HCT116 (cell line): ENCODE data around the gene PLXNC1.

Experiments
- ATF3 ChIP-seq: IDR thresholded peaks from 2 replicates; pipeline ENCODE4 v1.6.1; 2012
- CTCF ChIP-seq, 3 experiments: fragments of 200-600 bp in 1 of 3; sonication (generic) in 1 of 3; IDR thresholded peaks in 2 of 3; conservative IDR thresholded peaks in 1 of 3; 2 replicates each; pipeline ENCODE4 v1.5.1; 2012 to 2017; ENCODE audit warnings: low read depth in 2 of 3, low read length in 2 of 3, antibody characterized with exemption in 1 of 3, borderline replicate concordance in 1 of 3, control low read depth in 1 of 3, mild to moderate bottlenecking in 1 of 3, mixed read lengths in 1 of 3, mixed run types in 1 of 3, moderate library complexity in 1 of 3; ENCODE audit not compliant: insufficient read depth in 1 of 3
- EZH2 ChIP-seq: fragments of 200-600 bp; sonication (generic); IDR thresholded peaks from 2 replicates; pipeline ENCODE4 v1.6.1; 2017; ENCODE audit warnings: antibody characterized with exemption, mixed run types
- EZH2phosphoT487 ChIP-seq: fragments of 200-600 bp; IDR thresholded peaks from 2 replicates; pipeline ENCODE4 v1.6.1; 2018; ENCODE audit warnings: antibody characterized with exemption, borderline replicate concordance
- FOSL1 ChIP-seq: IDR thresholded peaks from 2 replicates; pipeline ENCODE4 v1.6.1; 2012; ENCODE audit warnings: low read depth
- POLR2A ChIP-seq: IDR thresholded peaks from 2 replicates; pipeline ENCODE4 v1.7.0; 2011; ENCODE audit warnings: borderline replicate concordance; ENCODE audit not compliant: insufficient read depth, insufficient read length; ENCODE audit errors: extremely low read depth
- RAD21 ChIP-seq: IDR thresholded peaks from 2 replicates; pipeline ENCODE4 v1.6.1; 2012; ENCODE audit warnings: low read depth, mild to moderate bottlenecking
- REST ChIP-seq: IDR thresholded peaks from 2 replicates; pipeline ENCODE4 v1.6.1; 2012; ENCODE audit warnings: low read depth
- ZNF274 ChIP-seq: fragments of 200-500 bp; sonication (Bioruptor generic); IDR thresholded peaks from 2 replicates; pipeline ENCODE4 v1.6.1; 2014; ENCODE audit warnings: mild to moderate bottlenecking, low read depth, low read length, inconsistent platforms

- TF ChIP-seq CTCF (IDR thresholded peaks at IDR 0.05 in 2 of 3, conservative IDR thresholded peaks at IDR 0.05 in 1 of 3; ENCODE audit: borderline replicate concordance in 1 of 3, insufficient read depth in 1 of 3, low read depth in 2 of 3, low read length in 2 of 3), result no peak
- TF ChIP-seq POLR2A, result no peak
- TF ChIP-seq REST, result no peak
- no peak for TF ChIP-seq EZH2phosphoT487
- no peak for TF ChIP-seq ATF3
- TF ChIP-seq RAD21, result no peak
- TF ChIP-seq EZH2, result no peak
- TF ChIP-seq FOSL1, result no peak
- TF ChIP-seq ZNF274, result no peak
Measured at GRCh38 chr12:94198872-94199271, 50.5 kb downstream of the PLXNC1 start.
